ENCODE results near the gene SLC6A18.
"Not testable (repeated sequence)": the region's sequence is repeated elsewhere in the genome, so short reads cannot be mapped to it uniquely, and the experiment has no call there.

SLC6A18 gene

DNA sequence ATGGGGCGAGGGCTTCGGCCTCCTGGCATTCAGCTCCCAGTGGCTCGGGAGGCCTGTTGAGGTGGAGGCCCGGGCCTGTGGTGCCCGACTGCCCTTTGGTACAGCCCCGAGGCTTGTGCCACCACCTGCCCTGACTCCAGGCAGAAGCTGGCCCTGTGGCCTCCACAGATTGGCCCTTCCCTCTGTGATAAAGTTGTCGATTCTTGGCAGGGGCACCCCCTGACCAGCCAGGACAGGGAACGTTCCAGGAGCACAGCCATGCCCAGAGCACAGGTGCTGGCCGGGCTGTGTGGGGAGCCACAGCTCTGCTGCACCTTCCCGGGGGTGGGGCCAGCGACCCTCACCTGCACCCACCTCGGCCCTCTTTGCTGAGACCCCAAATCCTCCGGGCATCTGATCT, 32.7 kb downstream of the SLC6A18 start:
- no peak for DNase-seq

DNA sequence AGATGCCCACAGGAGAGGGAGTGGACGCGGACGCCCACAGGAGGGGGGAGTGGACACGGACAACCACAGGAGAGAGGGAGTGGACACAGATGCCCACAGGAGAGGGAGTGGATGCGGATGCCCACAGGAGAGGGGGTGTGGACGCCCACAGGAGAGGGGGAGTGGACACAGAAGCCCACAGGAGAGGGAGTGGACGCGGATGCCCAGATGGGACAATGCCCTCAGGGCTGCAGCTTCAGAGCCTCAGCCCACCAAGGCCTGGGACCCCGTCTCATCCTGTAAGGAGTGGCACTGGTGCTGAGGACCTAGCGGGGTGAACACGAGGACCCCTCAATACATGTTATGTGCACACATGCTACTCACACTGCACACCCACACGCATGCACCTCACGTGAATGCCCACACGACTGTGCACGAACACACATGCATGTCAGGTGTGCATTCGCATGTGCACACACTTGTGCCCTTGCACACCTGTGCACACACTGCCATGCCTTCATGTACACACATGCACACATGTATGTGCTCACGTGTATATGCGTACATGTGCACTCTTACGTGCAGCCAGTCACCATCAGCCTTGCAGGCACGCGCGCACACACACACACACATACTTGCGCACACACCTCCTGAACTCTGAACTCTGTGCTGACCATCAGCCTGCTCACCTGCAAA, 34.8 kb downstream of the SLC6A18 start:
- no peak for DNase-seq

DNA sequence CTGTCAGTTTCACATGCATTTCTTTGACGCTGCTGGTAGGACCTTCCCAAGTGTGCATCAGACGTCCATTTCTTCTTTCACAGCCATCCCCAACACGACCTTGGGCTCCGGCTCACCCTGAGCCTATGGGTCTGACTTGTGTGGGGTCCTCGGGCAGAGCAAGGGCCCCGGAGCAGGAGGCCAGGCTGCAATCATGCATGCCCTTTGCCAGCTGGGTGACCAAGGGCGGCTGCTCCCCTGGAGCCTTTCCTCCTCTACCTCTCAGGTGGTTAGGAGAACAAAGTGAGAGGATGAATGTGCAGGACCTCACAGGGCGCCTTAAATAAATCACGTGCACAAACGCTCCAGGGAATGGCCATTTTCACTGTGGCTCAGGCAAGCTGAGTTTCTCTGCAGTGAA, 36.5 kb downstream of the SLC6A18 start:
- no peak for DNase-seq

DNA sequence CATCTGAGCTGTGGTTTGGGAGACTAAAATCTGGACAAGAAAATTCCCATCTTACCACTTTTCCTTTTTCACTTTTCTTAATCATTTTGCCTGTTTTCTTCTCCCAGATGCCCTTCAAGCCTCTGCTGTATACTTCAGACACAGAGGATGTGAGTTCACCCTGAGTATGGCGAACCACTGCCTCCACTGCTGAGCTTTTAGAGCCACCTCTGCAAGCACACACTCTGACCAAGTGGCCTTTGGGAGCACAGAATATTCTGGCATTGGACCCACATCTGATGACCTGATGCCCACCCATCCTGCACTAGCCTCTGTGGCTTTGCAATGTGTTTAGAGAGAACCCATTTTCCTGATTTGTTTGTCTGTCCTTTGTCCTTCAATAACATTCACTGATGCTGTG, 37.2 kb downstream of the SLC6A18 start:
- no peak for DNase-seq

DNA sequence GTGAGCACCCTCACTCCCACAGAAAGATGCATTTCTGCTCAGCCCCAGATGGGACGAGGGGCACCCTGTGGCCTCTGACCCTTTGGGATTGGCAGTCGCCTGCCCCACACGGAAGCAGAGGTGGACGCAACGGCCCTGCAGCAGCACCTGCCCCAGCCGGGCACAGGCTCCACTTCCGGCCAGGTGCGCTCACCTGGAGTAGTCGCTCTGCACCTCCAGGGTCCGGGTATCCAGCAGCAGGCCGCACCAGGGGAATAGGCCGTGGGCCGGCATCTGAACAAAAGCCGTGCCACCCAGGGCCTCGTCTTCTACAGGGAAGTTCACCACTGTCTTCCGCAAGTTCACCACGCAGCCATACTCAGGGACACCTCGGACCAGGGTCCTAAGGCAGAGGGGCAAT, 39.0 kb downstream of the SLC6A18 start:
- no peak for DNase-seq

DNA sequence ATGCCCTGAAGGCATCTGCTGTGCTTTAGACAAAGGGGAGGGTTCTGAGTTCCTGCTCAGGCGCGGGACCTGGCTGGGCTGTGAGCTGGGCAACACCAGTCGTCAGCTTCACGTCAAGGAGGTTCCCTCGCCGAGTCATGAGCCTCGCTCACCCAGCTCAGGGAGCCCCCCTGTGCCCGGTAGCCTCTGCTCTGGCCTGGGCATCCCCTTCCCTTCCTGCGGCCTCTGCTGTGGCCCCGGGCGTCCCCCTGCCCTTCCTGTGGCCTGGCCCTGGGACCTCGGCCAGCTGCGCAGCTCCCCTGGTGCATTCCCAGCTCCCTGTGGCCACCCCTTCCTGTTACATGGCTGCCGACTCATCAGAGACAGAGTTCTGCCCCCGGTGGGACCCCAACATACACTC, 39.8 kb downstream of the SLC6A18 start:
- no peak for DNase-seq

DNA sequence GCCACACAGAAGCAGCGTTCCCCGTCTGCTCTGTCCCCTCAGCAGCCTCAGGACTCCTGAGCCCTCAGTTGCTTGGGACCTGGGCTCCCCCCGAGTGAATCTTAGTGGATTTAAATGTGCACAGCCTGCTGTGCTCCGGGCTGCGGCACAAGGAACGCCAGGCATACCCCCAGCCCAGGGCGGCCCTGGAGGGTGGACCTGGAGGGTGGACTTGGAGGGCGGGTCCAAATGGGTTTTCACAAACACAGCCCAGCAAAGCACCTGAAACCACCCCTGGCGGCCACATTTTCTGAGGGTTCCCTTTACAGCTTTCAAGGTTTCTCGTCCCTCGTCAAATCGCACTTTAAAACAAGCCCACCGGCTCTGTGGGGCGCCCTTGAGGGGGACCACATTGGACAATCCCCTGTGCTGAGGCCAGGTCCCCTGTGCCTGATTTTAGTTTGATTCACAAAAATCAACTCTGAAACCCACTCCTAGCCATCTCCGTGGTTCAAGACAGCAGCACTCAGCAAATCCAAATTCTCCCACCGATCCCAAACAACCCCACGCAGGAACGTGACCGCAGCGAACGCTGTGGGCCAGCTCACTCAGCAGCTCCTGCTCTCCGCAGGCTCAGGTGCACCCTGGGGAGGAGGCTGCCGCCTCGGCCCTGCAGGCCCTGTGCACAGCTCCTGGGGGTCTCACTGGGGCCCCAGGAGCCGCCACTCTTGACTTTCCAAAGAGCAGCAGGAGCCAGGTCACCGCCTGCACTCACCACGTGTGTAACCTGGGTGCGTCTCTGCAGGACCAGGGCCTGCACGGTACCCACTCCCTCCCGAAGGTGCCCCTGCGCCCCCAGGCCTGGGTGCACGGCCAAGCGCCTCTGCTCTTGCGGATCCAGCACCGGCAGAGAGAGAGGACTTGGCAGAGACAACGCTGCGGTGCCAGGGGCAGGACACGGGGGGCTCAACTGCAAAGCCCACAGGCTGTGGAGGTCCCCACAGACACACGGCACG, 40.6 kb downstream of the SLC6A18 start:
- DNase-seq: no peak

DNA sequence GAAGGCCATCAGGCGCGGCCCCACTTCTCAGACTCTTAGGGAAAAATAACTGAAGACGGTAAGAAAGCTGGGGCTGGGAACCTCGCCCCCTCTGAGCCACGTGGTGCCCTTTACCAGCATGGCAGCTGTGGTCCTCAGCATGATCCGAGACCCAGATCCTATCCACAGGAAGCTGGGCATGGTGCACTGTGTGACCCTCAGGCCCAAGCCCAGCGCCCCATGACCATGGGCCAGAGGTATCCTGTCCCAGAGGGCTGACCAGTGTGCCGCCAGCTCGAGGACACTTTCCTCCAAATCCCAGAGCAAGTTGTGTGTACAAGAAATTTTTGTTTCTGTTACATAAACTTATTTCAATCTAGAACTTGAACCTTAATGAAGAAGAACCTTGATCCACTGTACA, 41.6 kb downstream of the SLC6A18 start:
- no peak for DNase-seq

DNA sequence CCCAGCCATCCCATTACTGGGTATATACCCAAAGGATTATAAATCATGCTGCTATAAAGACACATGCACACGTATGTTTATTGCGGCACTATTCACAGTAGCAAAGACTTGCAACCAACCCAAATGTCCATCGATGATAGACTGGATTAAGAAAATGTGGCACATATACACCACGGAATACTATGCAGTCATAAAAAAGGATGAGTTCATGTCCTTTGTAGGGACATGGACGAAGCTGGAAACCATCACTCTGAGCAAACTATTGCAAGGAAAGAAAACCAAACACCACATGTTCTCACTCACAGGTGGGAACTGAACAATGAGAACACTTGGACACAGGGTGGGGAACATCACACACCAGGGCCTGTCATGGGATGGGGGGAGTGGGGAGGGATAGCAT, 42.3 kb downstream of the SLC6A18 start:
- DNase-seq: not testable (repeated sequence)

DNA sequence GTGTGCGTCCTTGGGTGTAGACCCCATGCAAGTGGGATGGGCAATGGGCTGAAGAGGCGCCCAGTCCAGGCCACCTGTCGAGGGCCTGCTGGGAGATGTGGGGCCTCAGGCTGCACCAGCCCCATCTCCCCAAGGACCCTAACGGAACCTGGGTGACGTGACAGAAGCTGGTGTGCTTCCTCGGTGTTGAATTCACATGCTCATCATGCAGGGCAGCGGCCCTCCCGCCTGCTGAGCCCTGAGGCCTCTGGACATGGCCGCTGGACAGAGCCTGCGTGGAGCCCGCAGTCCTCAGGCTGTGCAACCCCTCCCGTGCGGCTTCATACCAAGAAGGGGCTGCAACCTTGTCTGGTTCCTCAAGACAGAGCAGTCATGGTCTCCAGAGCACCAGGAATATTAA, 42.9 kb downstream of the SLC6A18 start:
- no peak for DNase-seq

DNA sequence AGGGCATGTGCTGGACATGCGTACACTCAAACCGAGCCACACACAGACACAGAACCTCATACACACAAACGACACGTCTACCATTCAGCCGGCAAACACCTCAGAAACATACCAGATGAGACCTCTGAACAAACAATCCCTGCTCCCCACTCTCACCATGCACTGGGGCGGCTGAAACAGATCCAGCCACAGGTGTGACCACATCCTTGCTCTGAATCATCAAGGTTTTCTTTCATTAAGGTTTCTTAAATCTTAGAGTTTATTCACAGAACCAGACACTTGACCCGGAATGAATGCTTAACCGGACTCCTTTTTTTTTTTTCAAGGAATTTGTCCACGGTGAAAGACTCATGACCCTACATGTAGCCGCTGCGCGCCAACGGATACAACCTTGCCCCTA, 43.5 kb downstream of the SLC6A18 start:
- DNase-seq: no peak

DNA sequence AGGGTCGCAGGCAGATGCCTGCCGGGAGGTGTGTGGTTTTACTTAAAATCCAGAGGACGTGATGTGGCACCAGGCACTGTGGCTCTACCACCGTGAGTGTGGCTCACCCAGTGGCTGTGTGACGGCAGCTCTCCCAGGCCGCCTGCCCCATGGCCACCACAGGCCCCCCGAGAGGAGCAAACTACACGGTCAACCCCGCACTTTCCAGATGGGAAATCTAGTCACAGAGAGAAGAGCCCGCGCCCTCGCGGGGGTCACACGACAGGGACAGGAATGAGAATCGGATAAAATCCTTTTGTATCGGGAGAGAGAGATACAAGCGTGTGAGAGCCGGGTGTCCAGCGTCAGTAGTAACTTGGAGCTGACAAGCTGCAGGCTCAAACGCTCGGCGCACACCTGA, 45.2 kb downstream of the SLC6A18 start:
- DNase-seq: no peak

DNA sequence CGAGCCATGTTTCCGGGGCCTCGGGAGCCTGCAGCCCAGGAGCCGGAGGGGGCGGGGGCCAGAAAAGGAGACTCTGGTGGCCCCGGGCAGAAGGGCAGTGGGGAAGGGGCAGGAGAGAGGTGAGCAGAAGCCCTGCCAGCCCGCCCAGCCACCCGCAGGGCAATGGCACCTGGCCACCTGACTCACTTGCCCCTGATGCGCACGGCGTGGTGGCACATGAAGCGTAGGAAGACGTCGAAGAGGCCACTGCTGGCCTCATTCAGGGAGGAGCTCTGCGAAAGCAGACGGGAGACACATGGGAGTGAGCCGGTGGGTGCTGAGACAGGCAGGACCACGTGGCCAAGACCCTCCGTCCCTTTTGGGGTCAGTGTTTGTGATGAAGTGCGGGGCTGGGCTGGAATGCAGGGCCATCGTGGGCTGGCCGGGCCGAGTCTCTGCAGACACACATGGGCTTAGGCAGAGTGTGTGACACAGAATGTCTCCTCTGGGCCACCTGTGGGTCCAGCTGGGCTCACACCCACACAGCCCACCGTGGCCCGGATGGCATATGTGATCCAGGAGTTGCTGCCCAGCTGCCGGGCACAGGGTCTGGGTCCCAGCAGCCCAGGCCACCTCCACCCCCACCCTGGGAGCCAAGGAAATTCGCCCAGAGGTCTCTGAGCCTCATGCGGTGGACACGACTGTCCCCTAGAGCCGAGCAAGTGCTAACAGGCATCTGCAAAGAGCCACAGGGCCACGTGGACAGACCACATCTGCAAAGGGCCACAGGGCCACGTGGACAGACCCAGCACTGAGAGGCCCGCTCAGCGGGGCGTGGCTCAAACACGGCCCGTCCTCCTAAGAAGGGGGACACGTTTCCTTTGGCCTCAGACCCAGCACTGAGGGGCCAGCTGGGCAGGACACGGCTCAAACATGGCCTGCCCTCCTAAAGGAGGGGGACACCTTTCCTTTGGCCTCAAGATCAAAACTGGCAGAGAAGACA, 46.0 kb downstream of the SLC6A18 start:
- DNase-seq: no peak

DNA sequence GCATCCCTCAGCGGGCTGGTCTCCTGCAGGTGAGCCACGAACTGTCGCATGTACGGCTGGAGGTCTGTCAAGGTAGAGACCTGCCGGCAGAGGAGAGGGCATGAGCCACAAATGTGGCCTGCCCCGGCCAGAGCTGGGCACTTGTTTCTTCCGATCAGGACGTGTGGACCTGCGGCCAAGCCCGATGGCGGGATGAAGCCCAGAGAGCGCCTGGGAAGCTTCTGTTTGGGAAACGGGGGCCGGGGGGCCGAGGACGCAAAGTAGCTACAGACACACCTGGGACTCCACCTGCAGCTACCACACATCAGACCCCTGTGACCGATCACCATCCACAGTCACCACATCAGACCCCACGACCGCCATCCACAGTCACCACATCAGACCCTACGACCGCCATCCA, 47.0 kb downstream of the SLC6A18 start:
- DNase-seq: no peak

DNA sequence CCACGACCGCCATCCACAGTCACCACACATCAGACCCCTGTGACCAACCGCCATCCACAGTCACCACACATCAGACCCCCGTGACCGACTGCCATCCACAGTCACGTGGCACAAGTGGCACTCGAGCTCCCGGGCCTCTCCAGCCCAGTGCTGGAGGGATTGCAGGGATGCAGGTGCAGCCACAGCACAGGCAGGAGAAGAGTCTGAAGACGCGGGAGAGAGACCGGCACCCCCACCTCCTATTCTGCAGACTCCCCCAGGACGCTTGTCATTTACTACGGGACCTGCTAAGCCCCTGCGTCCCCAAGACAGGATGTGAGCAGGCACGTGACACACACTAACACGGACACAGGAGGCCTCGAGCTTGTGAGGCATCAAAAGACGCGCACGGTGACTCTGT, 48.6 kb downstream of the SLC6A18 start:
- DNase-seq: no peak

DNA sequence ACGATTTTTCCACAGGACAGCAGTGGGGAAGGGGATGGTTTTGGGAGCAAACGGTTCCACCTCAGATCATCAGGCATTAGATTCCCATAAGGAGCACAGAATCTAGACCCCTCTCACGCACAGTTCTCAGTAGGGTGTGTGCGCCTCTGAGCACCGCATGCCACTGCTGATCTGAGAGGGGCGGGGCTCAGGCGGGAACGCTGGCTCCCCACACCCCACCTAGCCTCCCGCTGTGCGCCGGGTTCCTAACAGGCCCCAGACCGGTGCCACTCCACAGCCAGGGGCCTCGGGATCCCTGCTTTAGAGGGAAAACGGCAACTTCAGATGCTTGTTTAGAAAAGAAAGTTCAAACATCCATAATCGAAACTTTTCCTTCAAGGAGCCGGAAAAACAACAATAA, 49.3 kb downstream of the SLC6A18 start:
- no peak for DNase-seq

DNA sequence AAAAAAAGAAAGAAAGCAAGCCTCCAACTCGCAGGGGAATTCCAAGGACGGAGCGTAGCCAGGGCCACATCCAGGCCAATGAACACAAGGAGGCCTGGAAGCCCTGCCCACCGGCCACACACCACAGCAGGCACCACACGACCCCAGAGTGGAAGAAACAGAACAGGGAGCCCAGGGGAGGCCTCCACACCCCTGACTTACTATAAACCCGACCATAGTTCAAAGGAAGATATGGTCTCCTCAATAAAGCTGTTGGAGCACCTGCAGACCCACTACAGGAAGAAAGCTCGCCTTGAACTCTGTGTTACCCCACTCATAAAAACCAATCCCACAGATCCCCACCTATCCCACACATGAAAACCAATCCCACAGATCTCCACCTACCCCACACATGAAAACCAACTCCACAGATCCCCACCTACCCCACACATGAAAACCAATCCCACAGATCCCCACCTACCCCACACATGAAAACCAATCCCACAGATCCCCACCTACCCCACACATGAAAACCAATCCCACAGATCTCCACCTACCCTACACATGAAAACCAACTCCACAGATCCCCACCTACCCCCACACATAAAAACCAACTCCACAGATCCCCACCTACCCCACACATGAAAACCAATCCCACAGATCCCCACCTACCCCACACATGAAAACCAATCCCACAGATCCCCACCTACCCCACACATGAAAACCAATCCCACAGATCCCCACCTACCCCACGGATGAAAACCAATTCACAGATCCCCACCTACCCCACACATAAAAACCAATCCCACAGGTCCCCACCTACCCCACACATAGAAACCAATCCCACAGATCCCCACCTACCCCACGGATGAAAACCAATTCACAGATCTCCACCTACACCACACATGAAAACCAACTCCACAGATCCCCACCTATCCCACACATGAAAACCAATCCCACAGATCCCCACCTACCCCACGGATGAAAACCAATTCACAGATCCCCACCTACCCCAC, 50.5 kb downstream of the SLC6A18 start:
- not testable (repeated sequence) for DNase-seq

DNA sequence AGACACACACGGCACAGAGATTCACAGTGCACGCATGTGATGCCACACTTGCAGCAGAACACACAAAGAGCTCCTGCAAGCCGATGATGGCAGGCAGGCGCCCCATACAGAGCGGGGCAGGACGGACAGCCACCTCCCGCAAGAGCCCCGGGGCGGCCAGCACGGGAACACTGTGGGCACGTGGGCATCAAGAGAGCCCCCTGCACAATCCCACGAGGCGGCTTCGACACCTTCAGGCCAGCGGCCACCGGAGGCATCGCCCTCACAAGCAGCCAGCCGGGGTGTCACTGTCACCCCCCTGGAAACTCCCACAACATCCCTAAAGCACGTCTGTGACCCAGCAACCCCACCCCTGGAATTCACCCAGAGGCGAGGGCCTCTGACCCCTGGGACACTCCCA, 51.7 kb downstream of the SLC6A18 start:
- no peak for DNase-seq

DNA sequence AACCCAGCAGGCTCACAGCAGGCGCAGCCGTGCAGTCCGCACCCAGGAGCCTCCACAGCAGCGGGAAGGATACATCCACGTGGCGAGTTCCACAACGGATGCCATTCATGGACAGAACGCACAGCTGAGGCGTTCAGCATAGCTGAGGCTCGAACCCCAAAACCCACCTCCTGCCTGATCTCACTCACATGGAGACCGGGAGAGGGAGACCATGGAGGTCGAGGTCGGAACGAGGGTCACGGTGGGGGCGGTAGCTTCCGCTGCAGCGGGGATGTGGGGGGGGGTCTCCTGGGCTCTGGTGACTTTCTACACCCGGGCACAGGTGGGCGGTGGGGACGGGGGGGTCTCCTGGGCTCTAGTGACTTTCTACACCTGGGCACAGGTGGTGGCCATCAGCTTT, 52.1 kb downstream of the SLC6A18 start:
- no peak for DNase-seq

DNA sequence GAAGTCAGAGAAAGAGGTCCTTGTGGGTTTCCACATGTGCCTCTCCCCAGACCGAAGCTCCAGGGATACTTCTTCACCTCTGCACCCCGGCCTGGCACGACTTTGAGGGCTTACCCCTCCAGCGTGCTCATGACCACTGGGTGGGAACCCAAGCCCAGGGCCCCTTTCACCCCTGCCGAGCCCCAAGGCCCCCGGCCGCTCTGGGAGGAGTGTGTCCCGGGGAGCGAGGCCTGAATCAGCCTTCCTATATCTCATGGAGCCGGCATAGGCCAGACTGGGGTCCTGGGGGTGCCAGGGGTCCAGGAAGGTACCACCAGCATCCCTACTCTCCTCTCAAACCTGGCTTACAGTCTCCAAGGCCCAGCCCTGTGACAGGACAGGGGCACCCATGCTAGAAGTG, 52.6 kb downstream of the SLC6A18 start:
- no peak for DNase-seq

DNA sequence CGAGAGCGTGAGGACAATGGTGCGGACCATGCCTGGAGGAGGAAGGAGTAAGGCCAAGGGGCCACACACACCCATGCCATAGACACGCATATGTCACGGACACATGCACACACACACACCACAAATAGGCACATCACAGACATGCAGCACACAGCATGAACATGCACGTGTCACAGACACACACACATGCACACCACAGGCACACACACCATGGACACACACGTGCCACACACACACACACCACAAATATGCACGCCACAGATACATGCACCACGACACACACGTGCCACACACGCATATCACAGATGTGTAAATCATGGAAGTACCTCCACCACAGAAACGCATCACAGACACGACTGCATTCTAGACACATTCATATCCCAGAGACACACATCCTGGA, 53.0 kb downstream of the SLC6A18 start:
- DNase-seq: no peak
